IPS-15b (cell line): ENCODE measurements around the gene SDK1.

Source experiments
- H3K27me3 ChIP-seq: one replicate; pipeline ENCODE4 v1.6.1; 2013; ENCODE audit warnings: low read length; ENCODE audit not compliant: control insufficient read depth, insufficient read depth
- H3K36me3 ChIP-seq: one replicate; pipeline ENCODE4 v1.6.1; 2013; ENCODE audit warnings: low read length; ENCODE audit not compliant: control insufficient read depth, insufficient read depth
- H3K4me1 ChIP-seq: one replicate; pipeline ENCODE4 v1.6.1; 2013; ENCODE audit warnings: mild to moderate bottlenecking, low read length; ENCODE audit not compliant: control insufficient read depth, insufficient read depth
- H3K4me3 ChIP-seq: one replicate; pipeline ENCODE4 v1.5.1; 2013; ENCODE audit warnings: low read depth, low read length
- H3K9ac ChIP-seq: one replicate; pipeline ENCODE4 v1.6.1; 2013; ENCODE audit warnings: low read depth, mild to moderate bottlenecking, low read length
- H3K9me3 ChIP-seq: one replicate; pipeline ENCODE4 v1.6.1; 2013; ENCODE audit warnings: mild to moderate bottlenecking, low read length; ENCODE audit not compliant: control insufficient read depth, insufficient read depth

SDK1 gene

GRCh38 chr7:4097001-4097609 is 796.1 kb downstream of the SDK1 start:
- no peaks in the 10 kb centered on the region for H3K4me1 ChIP-seq
- H3K9me3 ChIP-seq, result no peaks in the 10 kb centered on the region
- no peaks in the 10 kb centered on the region for H3K27me3 ChIP-seq
- H3K9ac ChIP-seq, result no peak overlapping the region
- H3K4me3 ChIP-seq, result no peak overlapping the region
- no peaks in the 10 kb centered on the region for H3K36me3 ChIP-seq

- no peaks in the 10 kb centered on the region for H3K4me1 ChIP-seq
- no peak overlapping the region for H3K9ac ChIP-seq
- no peaks in the 10 kb centered on the region for H3K36me3 ChIP-seq
- no peaks in the 10 kb centered on the region for H3K27me3 ChIP-seq
- H3K4me3 ChIP-seq, result no peak overlapping the region
- no peaks in the 10 kb centered on the region for H3K9me3 ChIP-seq
Measured at GRCh38 chr7:4098169-4098568, 797.1 kb downstream of the SDK1 start.

GRCh38 chr7:4099651-4100050 is 798.6 kb downstream of the SDK1 start:
- no peaks in the 10 kb centered on the region for H3K36me3 ChIP-seq
- H3K4me1 ChIP-seq, result no peaks in the 10 kb centered on the region
- no peaks in the 10 kb centered on the region for H3K27me3 ChIP-seq
- no peak overlapping the region for H3K4me3 ChIP-seq
- no peaks in the 10 kb centered on the region for H3K9me3 ChIP-seq
- H3K9ac ChIP-seq, result no peak overlapping the region

GRCh38 chr7:4100148-4100547 is 799.1 kb downstream of the SDK1 start:
- H3K4me3 ChIP-seq, result no peak overlapping the region
- H3K9ac ChIP-seq, result no peak overlapping the region
- no peaks in the 10 kb centered on the region for H3K9me3 ChIP-seq
- H3K36me3 ChIP-seq, result no peaks in the 10 kb centered on the region
- H3K4me1 ChIP-seq, result no peaks in the 10 kb centered on the region
- H3K27me3 ChIP-seq, result no peaks in the 10 kb centered on the region

GRCh38 chr7:4100691-4101090 is 799.6 kb downstream of the SDK1 start:
- no peaks in the 10 kb centered on the region for H3K36me3 ChIP-seq
- H3K9ac ChIP-seq, result no peak overlapping the region
- H3K27me3 ChIP-seq, result no peaks in the 10 kb centered on the region
- no peaks in the 10 kb centered on the region for H3K4me1 ChIP-seq
- H3K4me3 ChIP-seq, result no peak overlapping the region
- no peaks in the 10 kb centered on the region for H3K9me3 ChIP-seq

- no peak overlapping the region for H3K4me3 ChIP-seq
- no peaks in the 10 kb centered on the region for H3K36me3 ChIP-seq
- no peaks in the 10 kb centered on the region for H3K4me1 ChIP-seq
- H3K9ac ChIP-seq, result no peak overlapping the region
- H3K9me3 ChIP-seq, result no peaks in the 10 kb centered on the region
- H3K27me3 ChIP-seq, result no peaks in the 10 kb centered on the region
Measured at GRCh38 chr7:4102231-4102841, 801.3 kb downstream of the SDK1 start.

GRCh38 chr7:4103352-4104091 is 802.5 kb downstream of the SDK1 start:
- Histone ChIP-seq H3K9ac (no peak overlapping the region), H3K36me3 (no peaks in the 10 kb centered on the region), H3K4me1 (no peaks in the 10 kb centered on the region), H3K4me3 (no peak overlapping the region), H3K9me3 (no peaks in the 10 kb centered on the region), H3K27me3 (no peaks in the 10 kb centered on the region)

GRCh38 chr7:4107839-4108238 is 806.8 kb downstream of the SDK1 start:
- H3K27me3 ChIP-seq, result no peaks in the 10 kb centered on the region
- no peak overlapping the region for H3K4me3 ChIP-seq
- no peaks in the 10 kb centered on the region for H3K4me1 ChIP-seq
- no peaks in the 10 kb centered on the region for H3K9me3 ChIP-seq
- no peaks in the 10 kb centered on the region for H3K36me3 ChIP-seq
- no peak overlapping the region for H3K9ac ChIP-seq

GRCh38 chr7:4108951-4109350 is 807.9 kb downstream of the SDK1 start:
- H3K4me3 ChIP-seq, result no peak overlapping the region
- H3K4me1 ChIP-seq, result no peaks in the 10 kb centered on the region
- H3K27me3 ChIP-seq, result no peaks in the 10 kb centered on the region
- H3K9me3 ChIP-seq, result no peaks in the 10 kb centered on the region
- no peak overlapping the region for H3K9ac ChIP-seq
- H3K36me3 ChIP-seq, result no peaks in the 10 kb centered on the region

GRCh38 chr7:4109481-4110110 is 808.5 kb downstream of the SDK1 start:
- no peak overlapping the region for H3K9ac ChIP-seq
- H3K36me3 ChIP-seq, result no peaks in the 10 kb centered on the region
- H3K9me3 ChIP-seq, result no peaks in the 10 kb centered on the region
- no peak overlapping the region for H3K4me3 ChIP-seq
- no peaks in the 10 kb centered on the region for H3K27me3 ChIP-seq
- H3K4me1 ChIP-seq, result no peaks in the 10 kb centered on the region

GRCh38 chr7:4110438-4110837 is 809.4 kb downstream of the SDK1 start:
- H3K27me3 ChIP-seq, result no peaks in the 10 kb centered on the region
- H3K4me1 ChIP-seq, result no peaks in the 10 kb centered on the region
- H3K4me3 ChIP-seq, result no peak overlapping the region
- no peaks in the 10 kb centered on the region for H3K36me3 ChIP-seq
- H3K9ac ChIP-seq, result no peak overlapping the region
- no peaks in the 10 kb centered on the region for H3K9me3 ChIP-seq

GRCh38 chr7:4111166-4111565 is 810.1 kb downstream of the SDK1 start:
- H3K9me3 ChIP-seq, result no peaks in the 10 kb centered on the region
- H3K4me3 ChIP-seq, result no peak overlapping the region
- no peaks in the 10 kb centered on the region for H3K27me3 ChIP-seq
- H3K4me1 ChIP-seq, result no peaks in the 10 kb centered on the region
- no peaks in the 10 kb centered on the region for H3K36me3 ChIP-seq
- no peak overlapping the region for H3K9ac ChIP-seq
